ENCODE results near the gene ANKRD22. TPM values are rescaled to one million over a fixed set of nuclear protein-coding genes. Genes with fewer than 3 reads are reported as not detected.
"Not testable (repeated sequence)": the region's sequence is repeated elsewhere in the genome, so short reads cannot be mapped to it uniquely, and the experiment has no call there.

ANKRD22 gene
- total and polyA plus RNA-seq, 2 donors (not counting 3 experiments of a cell fraction or from before 2014, with no cell fraction given): not detected

DNA sequence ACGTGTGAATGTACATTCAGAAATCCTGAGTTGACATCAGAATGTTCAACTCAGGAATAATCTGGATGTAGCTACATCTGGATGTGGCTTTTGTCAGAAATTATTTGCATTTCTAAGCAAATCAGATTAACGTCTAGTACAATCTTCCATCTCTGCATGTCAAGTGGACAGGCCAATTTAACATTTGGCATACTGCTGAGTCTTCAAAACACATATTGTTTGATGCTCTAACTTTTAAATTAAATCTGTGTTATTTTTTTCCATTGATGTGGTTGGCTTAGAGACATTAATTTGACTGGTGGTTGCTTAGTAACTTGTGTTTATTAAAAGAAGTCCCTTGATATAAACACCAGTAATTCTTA is 31.8 kb upstream of the ANKRD22 start:
- Histone ChIP-seq H3K4me1 (ENCODE audit: control insufficient read depth, extremely low read depth, insufficient read depth, low read length) (peaks cover 30% of the 10 kb centered on the region), H3K9me3 (replicated peaks; ENCODE audit: control insufficient read depth, insufficient read depth, low read length) (no peaks in the 10 kb centered on the region), H3K36me3 (ENCODE audit: control insufficient read depth in 2 of 2, extremely low read depth in 1 of 2, insufficient read depth in 2 of 2, low read length in 2 of 2) (no peaks in the 10 kb centered on the region), H3K27me3 (ENCODE audit: control insufficient read depth in 2 of 2, insufficient read depth in 2 of 2, low read length in 2 of 2) (no peaks in the 10 kb centered on the region), H3K27ac (ENCODE audit: insufficient read depth, low read depth, low read length) (peak overlapping the region; percentile 84), H3K9me1 (replicated peaks; ENCODE audit: control insufficient read depth, extremely low read depth, insufficient read depth, low read length) (no peaks in the 10 kb centered on the region), H3K9ac (replicated peaks; ENCODE audit: extremely low read depth, insufficient read depth, low read length) (no peak overlapping the region), H2AFZ (ENCODE audit: low read depth, low read length) (no peak overlapping the region), H3K4me2 (ENCODE audit: insufficient read depth, low read length) (peak overlapping the region; percentile 49), H3K79me2 (ENCODE audit: control insufficient read depth, insufficient read depth, low read length) (no peaks in the 10 kb centered on the region), H3K4me3 (replicated peaks in 1 of 3; ENCODE audit: insufficient read depth in 1 of 3, low read depth in 1 of 3, low read length in 3 of 3) (no peak overlapping the region), H4K20me1 (replicated peaks; ENCODE audit: control insufficient read depth, extremely low read depth, insufficient read depth, low read length) (no peaks in the 10 kb centered on the region)
- no TSS peak for BruUV-seq (replicated peaks)
- FAIRE-seq: peak; percentile 15
- intact Hi-C loops (cut with micrococcal nuclease) (loop anchor here (5.0 to 10.0 kb wide), 3 partner anchors 334 to 1929 kb away; partner anchors contain the start of genes MMRN2 and SNCG), dilution Hi-C loops (cut with MboI; ENCODE audit: extremely low pct_ligation_motif_present, low sequenced_read_pairs) (no loop called here)
- ChIA-PET CTCF (interaction anchor here (1.3 to 5.5 kb wide), 2 partner anchors 15 to 50 kb away, joined by 3 to 33 read pairs; no protein-coding TSS in a partner anchor), POLR2A (no interaction called here)
- TF ChIP-seq MYC (IDR thresholded peaks at IDR 0.05; ENCODE audit: low read depth, low read length) (no peak), GATA2 (IDR thresholded peaks at IDR 0.05; ENCODE audit: insufficient read depth, insufficient read length, low read depth, low read length) (no peak), EZH2 (IDR thresholded peaks at IDR 0.05; ENCODE audit: borderline replicate concordance, low read depth, low read length, severe bottlenecking) (no peak), JUN (IDR thresholded peaks at IDR 0.05; ENCODE audit: borderline replicate concordance, insufficient read depth, insufficient read length, low read depth) (no peak)
- DNase-seq (ENCODE audit: low read depth, low spot score): no peak

DNA sequence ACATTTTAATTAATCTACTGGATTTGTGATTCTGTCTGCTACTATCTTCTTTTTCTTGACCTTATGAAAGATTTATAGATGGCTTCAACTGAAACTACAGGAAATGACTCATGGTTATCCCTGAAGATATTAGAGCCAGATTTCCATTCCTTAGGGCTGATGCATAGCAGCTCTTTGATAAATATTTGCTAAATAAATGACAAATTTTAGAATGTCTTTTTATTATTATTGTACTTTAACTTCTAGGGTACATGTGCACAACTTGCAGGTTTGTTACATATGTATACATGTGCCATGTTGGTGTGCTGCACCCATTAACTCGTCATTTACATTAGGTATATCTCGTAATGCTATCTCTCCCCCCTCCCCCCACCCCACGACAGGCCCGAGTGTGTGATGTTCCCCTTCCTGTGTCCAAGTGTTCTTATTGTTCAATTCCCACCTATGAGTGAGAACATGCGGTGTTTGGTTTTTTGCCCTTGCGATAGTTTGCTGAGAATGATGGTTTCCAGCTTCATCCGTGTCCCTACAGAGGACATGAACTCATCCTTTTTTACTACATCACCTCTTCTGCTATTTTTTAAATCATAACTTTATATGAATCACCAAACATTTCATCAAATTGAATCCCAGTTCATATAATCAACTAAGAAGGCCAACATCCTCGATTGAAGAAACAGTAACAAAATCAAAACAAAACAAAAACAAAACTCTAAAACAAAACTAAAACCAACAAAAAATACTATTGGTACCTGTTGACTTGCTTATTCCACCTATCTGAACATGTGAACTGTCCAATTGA is 31.2 kb upstream of the ANKRD22 start:
- Histone ChIP-seq H3K9ac (replicated peaks; ENCODE audit: extremely low read depth, insufficient read depth, low read length) (peak overlapping the region; percentile 17), H3K27ac (ENCODE audit: insufficient read depth, low read depth, low read length) (peak overlapping the region; percentile 84), H3K4me1 (ENCODE audit: control insufficient read depth, extremely low read depth, insufficient read depth, low read length) (peaks cover 30% of the 10 kb centered on the region), H3K4me2 (ENCODE audit: insufficient read depth, low read length) (peak overlapping the region; percentile 88)
- BruUV-seq (replicated peaks); FAIRE-seq; H3K36me3 ChIP-seq (ENCODE audit: control insufficient read depth in 2 of 2, extremely low read depth in 1 of 2, insufficient read depth in 2 of 2, low read length in 2 of 2); DNase-seq (ENCODE audit: low read depth, low spot score); H3K9me3 ChIP-seq (replicated peaks; ENCODE audit: control insufficient read depth, insufficient read depth, low read length); POLR2A ChIA-PET; dilution Hi-C loops (cut with MboI; ENCODE audit: extremely low pct_ligation_motif_present, low sequenced_read_pairs); H3K79me2 ChIP-seq (ENCODE audit: control insufficient read depth, insufficient read depth, low read length); H3K27me3 ChIP-seq (ENCODE audit: control insufficient read depth in 2 of 2, insufficient read depth in 2 of 2, low read length in 2 of 2); H4K20me1 ChIP-seq (replicated peaks; ENCODE audit: control insufficient read depth, extremely low read depth, insufficient read depth, low read length); H3K9me1 ChIP-seq (replicated peaks; ENCODE audit: control insufficient read depth, extremely low read depth, insufficient read depth, low read length); H2AFZ ChIP-seq (ENCODE audit: low read depth, low read length); H3K4me3 ChIP-seq (replicated peaks in 1 of 3; ENCODE audit: insufficient read depth in 1 of 3, low read depth in 1 of 3, low read length in 3 of 3): not testable (repeated sequence)
- intact Hi-C loops (cut with micrococcal nuclease): loop anchor here (1.0 to 10.0 kb wide), 5 partner anchors 49 to 1928 kb away; partner anchors contain the start of genes MMRN2 and SNCG
- peak; percentile 77 for TF ChIP-seq JUN (IDR thresholded peaks at IDR 0.05; ENCODE audit: borderline replicate concordance, insufficient read depth, insufficient read length, low read depth)
- TF ChIP-seq FOS (IDR thresholded peaks at IDR 0.05; ENCODE audit: borderline replicate concordance, insufficient read depth, low read length): peak; percentile 68
- TF ChIP-seq POLR2AphosphoS5 (IDR thresholded peaks at IDR 0.05; ENCODE audit: insufficient read depth, low read depth, low read length): peak; percentile 26
- peak; percentile 67 for TF ChIP-seq GATA2 (IDR thresholded peaks at IDR 0.05; ENCODE audit: insufficient read depth, insufficient read length, low read depth, low read length)
- CTCF ChIA-PET: interaction anchor here (0.7 to 5.5 kb wide), 8 partner anchors 10 to 335 kb away, joined by 3 to 33 read pairs (median 4); no protein-coding TSS in a partner anchor
